Neural crest cell (in vitro differentiated cells): ENCODE measurements around the gene TCFL5. TPM values are rescaled to one million over a fixed set of nuclear protein-coding genes. Genes with fewer than 3 reads are reported as not detected.

Experiments
- DNase-seq: peaks from one replicate; pipeline ENCODE4 v3.0.0; 2021; ENCODE audit warnings: low read depth, mixed read lengths, low spot score
- H3K27ac Mint-ChIP-seq: one replicate; pipeline ENCODE4 v1.8.0; 2021; ENCODE audit warnings: mild to moderate bottlenecking, mixed read lengths; ENCODE audit not compliant: unreplicated experiment
- H3K27me3 Mint-ChIP-seq: 2 replicates; pipeline ENCODE4 v1.8.0; 2021; ENCODE audit warnings: low read depth, mild to moderate bottlenecking, mixed read lengths
- H3K36me3 Mint-ChIP-seq: 2 replicates; pipeline ENCODE4 v1.8.0; 2021; ENCODE audit warnings: low read depth, mild to moderate bottlenecking, mixed read lengths
- H3K4me1 Mint-ChIP-seq: 2 replicates; pipeline ENCODE4 v1.8.0; 2021; ENCODE audit warnings: mixed read lengths
- H3K4me3 Mint-ChIP-seq: one replicate; pipeline ENCODE4 v1.8.0; 2021; ENCODE audit warnings: mild to moderate bottlenecking, mixed read lengths
- H3K9me3 Mint-ChIP-seq: 2 replicates; pipeline ENCODE4 v1.8.0; 2021; ENCODE audit warnings: mixed read lengths
- total RNA-seq: library from RNA; stranded (reverse); gene quantifications from 2 replicates; pipeline ENCODE4 v1.2.1, GENCODE V29; 2021
- TF ChIP-seq, protein P1 (sequence below): fragments of 200-600 bp; sonication (generic); conservative IDR thresholded peaks from 2 replicates; pipeline ENCODE4 v1.5.0; 2021; ENCODE audit warnings: antibody characterized with exemption, mild to moderate bottlenecking

Gene TCFL5
- total RNA-seq, 1 donor from 2014 or later, result 17.6 TPM

DNA sequence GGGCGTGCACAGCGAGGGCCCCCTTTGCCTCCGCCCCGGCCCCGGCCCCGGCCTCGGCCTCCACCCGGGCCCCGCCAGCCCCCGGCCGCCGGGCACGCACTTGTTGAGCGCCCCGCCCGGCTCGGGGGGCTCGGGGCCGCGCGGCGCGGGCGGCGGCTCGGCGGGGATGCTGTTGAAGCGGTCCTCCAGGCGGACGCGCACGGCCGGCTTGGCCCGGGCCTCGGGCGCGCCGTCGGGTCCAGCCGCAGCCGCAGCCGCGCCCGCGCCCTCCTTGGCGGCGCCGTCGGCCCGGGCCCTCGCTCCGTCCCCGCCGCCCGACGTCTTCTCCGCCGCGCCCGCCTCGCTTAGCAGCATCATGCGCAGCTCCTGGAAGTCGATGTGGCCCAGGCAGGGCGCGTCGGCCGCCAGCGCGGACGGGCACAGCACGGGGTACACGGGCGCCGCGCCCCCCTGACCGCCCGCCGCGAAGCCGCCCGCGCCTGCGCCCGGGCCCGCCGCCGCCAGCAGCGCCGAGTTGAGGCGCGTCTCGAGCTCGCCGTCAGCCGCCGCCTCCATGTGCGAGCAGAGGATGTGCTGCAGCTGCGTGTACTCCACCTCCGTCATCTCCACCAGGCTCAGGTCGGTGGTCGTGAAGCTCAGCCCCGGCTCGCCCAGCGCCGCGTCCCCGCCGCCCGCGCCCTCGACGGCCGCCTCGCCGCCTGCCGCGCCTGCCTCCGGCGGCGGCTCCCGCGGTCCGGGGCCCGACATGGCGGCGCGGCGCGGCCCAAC is 514 bp downstream of the TCFL5 start:
- no peak overlapping the region for H3K27ac Mint-ChIP-seq
- no peak overlapping the region for H3K4me3 Mint-ChIP-seq
- H3K9me3 Mint-ChIP-seq, result no peaks in the 10 kb centered on the region
- no peak for DNase-seq
- H3K27me3 Mint-ChIP-seq, result peaks cover 13% of the 10 kb centered on the region
- TF ChIP-seq, protein P1, sequence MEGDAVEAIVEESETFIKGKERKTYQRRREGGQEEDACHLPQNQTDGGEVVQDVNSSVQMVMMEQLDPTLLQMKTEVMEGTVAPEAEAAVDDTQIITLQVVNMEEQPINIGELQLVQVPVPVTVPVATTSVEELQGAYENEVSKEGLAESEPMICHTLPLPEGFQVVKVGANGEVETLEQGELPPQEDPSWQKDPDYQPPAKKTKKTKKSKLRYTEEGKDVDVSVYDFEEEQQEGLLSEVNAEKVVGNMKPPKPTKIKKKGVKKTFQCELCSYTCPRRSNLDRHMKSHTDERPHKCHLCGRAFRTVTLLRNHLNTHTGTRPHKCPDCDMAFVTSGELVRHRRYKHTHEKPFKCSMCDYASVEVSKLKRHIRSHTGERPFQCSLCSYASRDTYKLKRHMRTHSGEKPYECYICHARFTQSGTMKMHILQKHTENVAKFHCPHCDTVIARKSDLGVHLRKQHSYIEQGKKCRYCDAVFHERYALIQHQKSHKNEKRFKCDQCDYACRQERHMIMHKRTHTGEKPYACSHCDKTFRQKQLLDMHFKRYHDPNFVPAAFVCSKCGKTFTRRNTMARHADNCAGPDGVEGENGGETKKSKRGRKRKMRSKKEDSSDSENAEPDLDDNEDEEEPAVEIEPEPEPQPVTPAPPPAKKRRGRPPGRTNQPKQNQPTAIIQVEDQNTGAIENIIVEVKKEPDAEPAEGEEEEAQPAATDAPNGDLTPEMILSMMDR, result no peak
- H3K4me1 Mint-ChIP-seq, result peaks cover 22% of the 10 kb centered on the region
- peaks cover 4% of the 10 kb centered on the region for H3K36me3 Mint-ChIP-seq

DNA sequence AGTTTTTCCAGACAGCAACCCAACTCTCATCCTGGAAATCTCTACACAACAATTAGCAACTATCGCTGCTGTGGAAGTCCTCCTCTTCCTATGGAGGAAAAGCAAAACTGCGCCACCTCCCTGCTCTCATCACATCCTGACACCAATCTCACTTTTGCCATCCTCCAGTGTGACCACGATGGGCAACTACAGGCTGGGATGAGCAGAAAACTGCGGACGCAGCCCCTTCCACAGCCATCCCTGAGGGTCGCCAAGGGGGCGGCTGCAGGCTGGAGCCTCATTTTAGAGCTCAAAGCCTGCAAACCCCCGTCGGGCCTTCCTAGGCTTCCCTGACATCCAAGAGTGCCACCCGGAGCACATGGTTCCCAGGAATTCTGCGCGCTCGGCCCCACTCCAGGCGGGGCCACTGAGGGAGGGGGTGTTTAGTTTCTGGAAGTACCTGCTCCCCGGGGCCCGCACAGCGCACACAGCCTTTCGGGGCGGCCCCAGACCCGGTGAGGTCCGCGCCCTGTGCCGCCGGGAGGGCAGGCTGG is 1.2 kb downstream of the TCFL5 start:
- DNase-seq, result no peak
- Mint-ChIP-seq H3K4me3 (peak overlapping the region; percentile 75), H3K27ac (peak overlapping the region; percentile 75)

DNA sequence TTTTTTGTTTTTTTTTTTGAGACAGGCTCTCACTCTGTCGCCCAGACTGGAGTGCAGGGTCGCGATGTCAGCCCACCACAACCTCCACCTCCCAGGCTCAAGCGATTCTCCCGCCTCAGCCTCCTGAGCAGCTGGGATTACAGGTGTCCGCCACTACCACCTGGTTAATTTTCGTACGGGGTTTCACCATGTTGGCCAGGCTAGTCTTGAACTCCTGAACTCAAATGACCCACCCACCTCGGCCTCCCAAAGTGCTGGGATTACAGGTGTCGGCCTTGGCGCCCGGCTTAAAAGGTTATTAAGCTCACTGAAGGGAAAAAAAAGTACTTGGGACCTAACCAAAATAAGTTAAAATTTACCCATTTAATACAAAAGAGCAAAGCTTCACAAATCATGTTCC is 1.9 kb downstream of the TCFL5 start:
- TF ChIP-seq, protein P1, result no peak
- Mint-ChIP-seq H3K9me3 (no peaks in the 10 kb centered on the region), H3K4me1 (peaks cover 22% of the 10 kb centered on the region), H3K36me3 (peaks cover 5% of the 10 kb centered on the region), H3K4me3 (peak overlapping the region; percentile 75), H3K27me3 (peaks cover 13% of the 10 kb centered on the region), H3K27ac (no peak overlapping the region)
- DNase-seq, result no peak

More for the DNA sequence above, 1.2 kb downstream of the TCFL5 start:
- H3K27me3 Mint-ChIP-seq, result peaks cover 13% of the 10 kb centered on the region
- peaks cover 4% of the 10 kb centered on the region for H3K36me3 Mint-ChIP-seq
- peaks cover 22% of the 10 kb centered on the region for H3K4me1 Mint-ChIP-seq
- no peaks in the 10 kb centered on the region for H3K9me3 Mint-ChIP-seq
- TF ChIP-seq, protein P1, result no peak

DNA sequence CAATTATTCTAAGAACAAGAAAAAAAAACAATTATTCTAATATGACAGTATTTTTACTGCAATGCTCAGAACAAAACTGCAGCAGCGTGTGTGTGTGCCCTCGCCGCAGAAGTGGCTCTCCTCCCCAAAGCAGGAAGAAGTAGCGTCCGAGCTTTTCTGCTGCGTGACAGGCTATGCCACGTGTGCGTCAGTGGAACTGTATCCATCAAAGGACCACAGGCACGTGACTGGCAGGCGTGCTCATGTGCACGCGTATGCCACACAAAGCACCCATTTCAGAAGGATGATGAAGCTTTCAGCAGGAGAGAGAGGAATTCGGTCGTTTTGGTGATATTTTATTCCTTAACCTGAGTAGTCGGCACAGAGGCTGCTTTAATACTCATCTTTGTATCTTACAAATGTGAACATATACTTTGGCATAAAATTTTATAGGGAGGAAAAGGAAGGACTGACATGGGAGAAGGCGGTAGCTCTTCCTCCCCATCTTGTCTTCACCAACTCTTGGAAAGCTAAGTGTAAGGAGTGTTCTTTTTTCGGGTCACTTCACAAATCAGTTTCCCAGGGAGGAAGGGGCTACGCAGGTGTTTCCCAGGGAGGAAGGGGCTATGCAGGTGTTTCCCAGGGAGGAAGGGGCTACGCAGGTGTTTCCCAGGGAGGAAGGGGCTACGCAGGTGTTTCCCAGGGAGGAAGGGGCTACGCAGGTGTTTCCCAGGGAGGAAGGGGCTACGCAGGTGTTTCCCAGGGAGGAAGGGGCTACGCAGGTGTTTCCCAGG is 3.4 kb downstream of the TCFL5 start:
- Mint-ChIP-seq H3K27me3 (peaks cover 13% of the 10 kb centered on the region), H3K4me3 (peak overlapping the region; percentile 52), H3K27ac (no peak overlapping the region), H3K4me1 (peaks cover 22% of the 10 kb centered on the region), H3K36me3 (peaks cover 6% of the 10 kb centered on the region), H3K9me3 (no peaks in the 10 kb centered on the region)
- TF ChIP-seq, protein P1, result no peak
- no peak for DNase-seq

DNA sequence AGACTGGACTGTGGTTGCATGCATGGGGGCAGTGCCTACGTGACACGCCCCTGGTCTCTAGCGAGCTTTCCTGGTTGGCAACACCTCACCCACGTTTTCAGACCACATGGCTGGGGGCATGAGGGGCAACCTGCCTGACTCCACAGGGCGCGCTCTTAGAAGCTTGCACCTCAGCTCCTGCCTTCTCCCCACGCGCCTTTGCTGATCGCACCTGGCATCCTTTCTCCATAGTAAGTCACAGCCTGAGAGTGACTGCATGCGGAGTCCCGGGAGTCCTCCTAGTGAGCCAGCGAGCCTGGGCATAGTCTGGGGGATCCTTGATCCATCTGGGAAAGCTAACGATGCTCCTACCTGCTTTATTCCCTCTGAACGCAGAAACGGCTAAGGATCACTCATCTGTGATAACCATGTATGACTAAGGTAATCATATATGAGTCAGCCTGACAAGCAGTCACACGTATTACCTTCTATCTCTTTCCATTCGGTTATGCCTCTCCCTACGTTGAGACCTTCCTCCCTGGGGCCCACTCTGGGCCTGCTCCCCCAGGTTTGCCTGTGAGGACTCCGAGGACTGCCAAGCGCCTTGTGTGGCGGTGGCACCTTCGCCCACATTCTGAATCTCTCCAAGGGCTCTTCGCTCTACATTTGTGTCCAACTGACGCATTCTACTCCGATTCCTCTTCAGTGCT is 4.5 kb downstream of the TCFL5 start:
- peaks cover 15% of the 10 kb centered on the region for H3K4me1 Mint-ChIP-seq
- DNase-seq, result no peak
- no peak overlapping the region for H3K4me3 Mint-ChIP-seq
- H3K27ac Mint-ChIP-seq, result no peak overlapping the region
- H3K36me3 Mint-ChIP-seq, result peaks cover 11% of the 10 kb centered on the region
- peaks cover 13% of the 10 kb centered on the region for H3K27me3 Mint-ChIP-seq
- H3K9me3 Mint-ChIP-seq, result no peaks in the 10 kb centered on the region
- TF ChIP-seq, protein P1, result no peak
